ENCODE results near the gene GALNT5.

GALNT5 gene

GRCh38 chr2:157318884-157319283 lies 61.4 kb downstream of the GALNT5 start:
- TF ChIP-seq CTCF (IDR thresholded peaks at IDR 0.05; ENCODE audit: insufficient read depth, missing control alignments), result no peak
- DNase-seq (ENCODE audit: insufficient read length, low spot score), result no peak
- FAIRE-seq, result no peak

- no peak for DNase-seq (ENCODE audit: insufficient read length, low spot score)
- TF ChIP-seq CTCF (IDR thresholded peaks at IDR 0.05; ENCODE audit: insufficient read depth, missing control alignments), result no peak
- FAIRE-seq, result no peak
Measured at GRCh38 chr2:157319795-157320194, 62.3 kb downstream of the GALNT5 start.

DNA sequence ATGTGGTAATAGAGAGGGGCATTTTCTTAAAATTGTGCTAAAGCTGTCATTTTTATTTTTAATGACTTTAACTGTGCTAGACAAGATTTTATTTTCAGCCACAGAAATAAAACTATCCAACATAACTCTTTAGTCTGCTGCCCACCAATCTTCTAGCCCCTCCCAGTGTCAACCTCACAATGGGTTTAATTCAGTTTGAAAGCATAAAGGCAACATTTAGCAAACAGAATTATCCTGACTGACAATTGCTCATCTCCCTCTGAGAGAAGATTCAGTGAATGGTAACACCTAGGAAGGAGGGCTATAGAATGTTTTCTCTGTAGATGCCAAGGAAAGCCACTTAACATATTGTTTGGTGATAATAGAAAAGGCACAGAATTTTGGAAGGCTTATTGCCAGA lies 62.9 kb downstream of the GALNT5 start:
- no peak for FAIRE-seq
- TF ChIP-seq CTCF (IDR thresholded peaks at IDR 0.05; ENCODE audit: insufficient read depth, missing control alignments), result no peak
- no peak for DNase-seq (ENCODE audit: insufficient read length, low spot score)

- no peak for TF ChIP-seq CTCF (IDR thresholded peaks at IDR 0.05; ENCODE audit: insufficient read depth, missing control alignments)
- FAIRE-seq (no peak), DNase-seq (ENCODE audit: insufficient read length, low spot score) (no peak)
Measured at GRCh38 chr2:157321466-157321865, 64.0 kb downstream of the GALNT5 start.

GRCh38 chr2:157322432-157322831 lies 64.9 kb downstream of the GALNT5 start:
- TF ChIP-seq CTCF (IDR thresholded peaks at IDR 0.05; ENCODE audit: insufficient read depth, missing control alignments), result no peak
- no peak for FAIRE-seq

DNA sequence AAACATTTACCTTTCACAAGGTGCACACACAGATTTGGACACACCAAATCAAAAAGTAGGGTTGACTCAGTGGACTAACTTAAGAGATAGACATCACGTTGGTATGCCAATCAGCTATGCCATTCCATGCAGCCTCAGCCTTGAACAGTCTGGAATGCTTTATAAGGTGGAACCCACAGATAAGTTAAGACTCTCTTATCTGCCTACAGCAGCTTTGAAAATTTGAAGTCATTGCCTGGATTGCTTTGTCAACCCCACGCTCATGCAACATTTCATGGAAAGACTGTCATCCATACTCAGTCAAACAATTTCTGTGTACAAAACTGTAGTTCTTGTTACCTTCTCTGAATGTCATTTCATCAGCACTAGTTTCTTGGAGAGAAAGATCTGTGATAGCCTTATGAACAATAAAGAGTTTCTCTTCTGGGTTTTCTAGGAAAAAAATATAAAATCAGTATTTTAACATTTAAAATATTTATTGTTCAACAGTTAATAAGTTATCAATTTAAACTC lies 66.9 kb downstream of the GALNT5 start:
- FAIRE-seq (no peak), DNase-seq (ENCODE audit: insufficient read length, low spot score) (no peak)
- no peak for TF ChIP-seq CTCF (IDR thresholded peaks at IDR 0.05; ENCODE audit: insufficient read depth, missing control alignments)

More at GRCh38 chr2:157322432-157322831, 64.9 kb downstream of the GALNT5 start:
- no peak for DNase-seq (ENCODE audit: insufficient read length, low spot score)

- no peak for TF ChIP-seq CTCF (IDR thresholded peaks at IDR 0.05; ENCODE audit: insufficient read depth, missing control alignments)
- DNase-seq (ENCODE audit: insufficient read length, low spot score) (no peak), FAIRE-seq (no peak)
Measured at GRCh38 chr2:157325786-157326185, 68.3 kb downstream of the GALNT5 start, which contains the start of gene ERMN. TSS of gene ERMN (minus strand) at chr2:157325824. CDS start at chr2:157325642, 182 bp downstream.
